Suprapubic skin (tissue), 3 donors: Measurements from ENCODE around the gene CTSL.

Experiments
- CTCF ChIP-seq, 2 donors: fragments of 200-600 bp in 1 of 2; fragments of 450-650 bp in 1 of 2; sonication (generic) in 1 of 2; IDR thresholded peaks; one replicate each; pipeline ENCODE4 v1.5.1; 2016 to 2019; ENCODE audit warnings: antibody characterized with exemption in 2 of 2, mild to moderate bottlenecking in 1 of 2, moderate library complexity in 1 of 2
- POLR2AphosphoS5 ChIP-seq, 3 donors: sonication (generic); formaldehyde crosslinking; IDR thresholded peaks; one replicate each; pipeline ENCODE4 v1.6.1; 2017; ENCODE audit warnings: antibody characterized with exemption in 3 of 3

GRCh38 chr9:87750726-87751125, 24.8 kb downstream of the CTSL start:
- no peak for TF ChIP-seq CTCF (IDR thresholded peaks at IDR 0.05)
- TF ChIP-seq POLR2AphosphoS5 (IDR thresholded peaks at IDR 0.05), result no peak
